Measurements from ENCODE around the gene PYROXD2. TPM values are rescaled to one million over a fixed set of nuclear protein-coding genes. Genes with fewer than 3 reads are reported as not detected.

Gene PYROXD2
- total and polyA plus RNA-seq, 2 of the 8 experiments (the other 6 are each of a cell fraction or from before 2014, with no cell fraction given), result 3.2 to 5.4 TPM

- TF ChIP-seq CHD7 (IDR thresholded peaks at IDR 0.05; ENCODE audit: insufficient replicate concordance, low read length) (no peak), EP300 (IDR thresholded peaks at IDR 0.05; ENCODE audit: borderline replicate concordance in 1 of 2, low read depth in 2 of 2, low read length in 2 of 2) (no peak), ZNF274 (IDR thresholded peaks at IDR 0.05; ENCODE audit: borderline replicate concordance, extremely low read depth, low read length) (no peak), EZH2 (IDR thresholded peaks at IDR 0.05; ENCODE audit: low read depth, low read length, severe bottlenecking) (no peak), RNF2 (IDR thresholded peaks at IDR 0.05; ENCODE audit: borderline replicate concordance, low read depth, low read length, missing control alignments, poor library complexity, severe bottlenecking) (no peak), SIX5 (IDR thresholded peaks at IDR 0.05; ENCODE audit: low read depth, low read length) (no peak), SAP30 (IDR thresholded peaks at IDR 0.05; ENCODE audit: insufficient read depth, insufficient replicate concordance, low read length) (no peak), TCF12 (IDR thresholded peaks at IDR 0.05; ENCODE audit: low read depth, low read length) (no peak), SIRT6 (IDR thresholded peaks at IDR 0.05; ENCODE audit: low read length) (no peak), CEBPB (IDR thresholded peaks at IDR 0.05; ENCODE audit: low read depth, low read length) (no peak), NANOG (IDR thresholded peaks at IDR 0.05; ENCODE audit: insufficient read depth, low read depth, low read length, poor library complexity, severe bottlenecking) (no peak)
Measured at GRCh38 chr10:98383869-98384268, 31.1 kb downstream of the PYROXD2 start (continued).

Data from H1 (cell line).